Uterus (tissue), 4 donors: ENCODE measurements around the gene ZNF521. TPM values are rescaled to one million over a fixed set of nuclear protein-coding genes. Genes with fewer than 3 reads are reported as not detected.
A peak's percentile ranks its signal among the peaks of the same experiment; 100 is the strongest.

Experiments used
- DNase-seq, 2 donors: peaks; one replicate each; pipeline ENCODE4 v3.0.0-alpha.2; 2019 to 2020
- H3K27ac ChIP-seq, 2 donors: fragments of 200-600 bp; sonication (generic); 1 replicate in 1 of 2; 2 replicates in 1 of 2; pipeline ENCODE4 v1.5.1; 2016 to 2018
- H3K27me3 ChIP-seq, 2 donors: fragments of 200-600 bp; sonication (generic); one replicate each; pipeline ENCODE4 v1.5.1; 2018 to 2019; ENCODE audit warnings: control low read depth in 1 of 2
- H3K36me3 ChIP-seq, 2 donors: fragments of 200-600 bp; sonication (generic); one replicate each; pipeline ENCODE4 v1.5.1; 2019; ENCODE audit warnings: control low read depth in 1 of 2
- H3K4me1 ChIP-seq, 2 donors: fragments of 200-600 bp; sonication (generic); one replicate each; pipeline ENCODE4 v1.5.1; 2018 to 2019; ENCODE audit warnings: control low read depth in 1 of 2
- H3K4me3 ChIP-seq, 2 donors: fragments of 200-600 bp; sonication (generic); 1 replicate in 1 of 2; 2 replicates in 1 of 2; pipeline ENCODE4 v1.5.1; 2018 to 2019; ENCODE audit warnings: mild to moderate bottlenecking in 1 of 2
- H3K9me3 ChIP-seq, 2 donors: fragments of 200-600 bp; sonication (generic); one replicate each; pipeline ENCODE4 v1.5.1; 2019; ENCODE audit warnings: control low read depth in 1 of 2
- POLR2A ChIP-seq, 2 donors: fragments of 450-650 bp; IDR thresholded peaks; one replicate each; pipeline ENCODE4 v1.6.1; 2016; ENCODE audit warnings: antibody characterized with exemption in 2 of 2, mild to moderate bottlenecking in 1 of 2, moderate library complexity in 1 of 2
- intact Hi-C: fragments of 100-400 bp; cut with DNase I; formaldehyde crosslinking; loops from one replicate; pipeline ENCODE4 v1.15.1; 2023; ENCODE audit warnings: low total_unique reads
- total RNA-seq, 4 donors: library from RNA; depleted of rRNA in 3 of 4; stranded (reverse); fragments of >200 nt in 3 of 4; gene quantifications; one replicate each; pipeline versions ENCODE4 v1.1.0 to v1.2.4, GENCODE V29; 2014 to 2023
- TF ChIP-seq, protein P1 (sequence below), 4 experiments: fragments of 200-600 bp in 2 of 4; fragments of 450-650 bp in 2 of 4; sonication (generic) in 2 of 4; IDR thresholded peaks; one replicate each; pipeline ENCODE4 v1.5.1; 2016 to 2019; ENCODE audit warnings: antibody characterized with exemption in 4 of 4, mild to moderate bottlenecking in 2 of 4, moderate library complexity in 1 of 4
- donor health status: DM: yes; HTN: yes; CAD: no.

The ZNF521 gene
- total RNA-seq = 100 to 1,000 TPM in 1 of 4 donors, 10 to 100 TPM in 3; 47.4 to 116 (median 72.8) TPM

DNA sequence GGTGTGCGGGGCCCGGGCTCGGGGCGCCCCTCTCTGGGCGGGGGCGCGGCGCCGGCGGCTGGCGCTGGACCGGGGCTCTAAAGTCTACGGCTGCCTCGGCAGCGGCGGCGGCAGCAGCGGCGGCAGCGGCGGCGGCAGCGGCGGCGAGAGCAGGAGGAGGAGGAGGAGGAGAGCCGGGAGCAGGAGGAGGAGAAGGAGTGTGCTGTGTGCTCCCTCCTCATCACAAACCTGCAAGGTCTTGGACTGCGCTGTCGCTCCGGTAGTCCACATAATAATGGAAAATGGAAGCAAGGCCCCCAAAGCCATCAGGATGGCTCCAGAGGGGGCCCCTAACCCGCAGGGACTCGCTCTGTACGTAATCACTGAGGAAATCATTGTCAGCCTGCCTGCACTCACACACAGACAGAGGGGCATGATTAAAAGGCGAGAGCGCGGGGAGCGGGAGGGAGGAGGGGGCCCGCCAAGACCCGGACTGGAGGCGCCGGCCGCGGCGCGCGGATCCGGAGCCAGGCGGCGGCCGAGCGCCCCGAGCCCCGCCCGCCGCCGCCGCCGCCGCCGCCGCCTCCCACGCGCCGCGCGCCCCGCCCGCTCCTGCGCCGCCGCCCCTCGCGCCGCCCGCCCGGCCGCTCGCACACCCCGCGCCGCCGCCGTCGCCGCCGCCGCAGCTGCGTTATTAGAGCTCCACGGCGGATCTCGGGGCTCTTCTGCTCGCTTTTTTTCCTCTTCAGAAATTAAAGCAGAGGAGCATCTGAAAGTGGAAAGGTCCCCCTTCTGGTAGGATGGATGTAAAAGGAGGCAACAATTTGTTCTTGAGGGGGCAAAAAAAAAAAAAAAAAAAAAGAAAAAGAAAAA lies at the start of gene ZNF521:
ZNF521 (minus strand) TSS at position 390 of the 852 bp plus-strand sequence. CDS start 1,220 bp downstream, outside the sequence.
- DNase-seq = peak; percentile 90 to 92
- TF ChIP-seq POLR2A (IDR thresholded peaks at IDR 0.05) = peak; percentile 69 to 70
- TF ChIP-seq, protein P1, sequence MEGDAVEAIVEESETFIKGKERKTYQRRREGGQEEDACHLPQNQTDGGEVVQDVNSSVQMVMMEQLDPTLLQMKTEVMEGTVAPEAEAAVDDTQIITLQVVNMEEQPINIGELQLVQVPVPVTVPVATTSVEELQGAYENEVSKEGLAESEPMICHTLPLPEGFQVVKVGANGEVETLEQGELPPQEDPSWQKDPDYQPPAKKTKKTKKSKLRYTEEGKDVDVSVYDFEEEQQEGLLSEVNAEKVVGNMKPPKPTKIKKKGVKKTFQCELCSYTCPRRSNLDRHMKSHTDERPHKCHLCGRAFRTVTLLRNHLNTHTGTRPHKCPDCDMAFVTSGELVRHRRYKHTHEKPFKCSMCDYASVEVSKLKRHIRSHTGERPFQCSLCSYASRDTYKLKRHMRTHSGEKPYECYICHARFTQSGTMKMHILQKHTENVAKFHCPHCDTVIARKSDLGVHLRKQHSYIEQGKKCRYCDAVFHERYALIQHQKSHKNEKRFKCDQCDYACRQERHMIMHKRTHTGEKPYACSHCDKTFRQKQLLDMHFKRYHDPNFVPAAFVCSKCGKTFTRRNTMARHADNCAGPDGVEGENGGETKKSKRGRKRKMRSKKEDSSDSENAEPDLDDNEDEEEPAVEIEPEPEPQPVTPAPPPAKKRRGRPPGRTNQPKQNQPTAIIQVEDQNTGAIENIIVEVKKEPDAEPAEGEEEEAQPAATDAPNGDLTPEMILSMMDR (IDR thresholded peaks at IDR 0.05) = peak in 1 of 4 experiments; percentile 30
- Histone ChIP-seq H3K27me3 (no peaks in the 10 kb centered on the region), H3K27ac (peak within 1 kb of the TSS; percentile 95), H3K36me3 (no peaks in the 10 kb centered on the region), H3K9me3 (no peaks in the 10 kb centered on the region), H3K4me1 (no peaks in the 10 kb centered on the region), H3K4me3 (peak within 1 kb of the TSS; percentile 55 to 60)
- intact Hi-C loops = no loop called here

DNA sequence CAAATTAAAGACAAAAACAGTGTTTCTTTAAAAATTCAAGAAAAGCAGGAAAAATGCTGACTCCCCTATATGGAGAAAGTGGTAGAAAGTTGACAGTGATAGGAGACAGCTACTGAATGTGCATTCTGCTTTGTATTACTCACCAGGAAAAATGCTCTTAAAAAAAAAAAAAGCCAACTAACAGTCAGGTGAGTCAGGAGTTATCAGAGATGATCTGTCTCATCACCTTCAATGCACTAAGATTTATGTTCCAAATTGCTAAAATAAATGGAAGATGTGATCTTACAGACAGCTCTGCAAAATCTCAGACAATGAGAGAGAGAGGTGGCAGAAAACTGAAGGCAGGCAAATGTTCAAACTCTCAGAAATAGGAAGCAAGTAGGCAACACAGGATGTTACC lies 47.6 kb upstream of the ZNF521 start:
- H3K27me3 ChIP-seq = no peaks in the 10 kb centered on the region
- intact Hi-C loops = no loop called here
- DNase-seq = no peak
- no peaks in the 10 kb centered on the region for H3K4me1 ChIP-seq
- no peaks in the 10 kb centered on the region for H3K9me3 ChIP-seq
- H3K27ac ChIP-seq = no peak overlapping the region
- no peaks in the 10 kb centered on the region for H3K36me3 ChIP-seq
- no peak for TF ChIP-seq POLR2A (IDR thresholded peaks at IDR 0.05)
- TF ChIP-seq, protein P1 (IDR thresholded peaks at IDR 0.05) = no peak
- H3K4me3 ChIP-seq = no peak overlapping the region

DNA sequence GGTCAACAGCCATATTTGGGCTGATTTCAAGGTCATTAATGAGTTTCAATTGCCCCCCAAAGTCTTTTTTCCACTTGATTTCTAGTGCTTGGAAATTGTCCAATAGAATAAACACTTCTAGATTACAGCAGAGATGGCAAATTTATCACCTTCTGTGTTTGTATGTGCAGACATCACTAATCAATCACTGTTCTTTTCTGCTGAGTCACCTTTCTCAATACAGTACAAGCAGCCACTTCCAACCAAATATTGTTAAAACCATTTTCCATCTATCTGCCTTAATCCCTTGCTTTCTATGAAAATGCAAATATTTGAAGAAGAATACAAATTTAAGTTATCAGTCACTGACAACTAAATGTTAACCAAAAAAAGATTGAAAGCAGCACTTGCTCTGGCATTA lies 40.2 kb upstream of the ZNF521 start:
- H3K4me3 ChIP-seq = no peak overlapping the region
- H3K4me1 ChIP-seq = no peaks in the 10 kb centered on the region
- H3K36me3 ChIP-seq = no peaks in the 10 kb centered on the region
- no peaks in the 10 kb centered on the region for H3K9me3 ChIP-seq
- intact Hi-C loops = no loop called here
- no peak overlapping the region for H3K27ac ChIP-seq
- no peak for TF ChIP-seq POLR2A (IDR thresholded peaks at IDR 0.05)
- TF ChIP-seq, protein P1 (IDR thresholded peaks at IDR 0.05) = no peak
- no peak for DNase-seq
- H3K27me3 ChIP-seq = no peaks in the 10 kb centered on the region

DNA sequence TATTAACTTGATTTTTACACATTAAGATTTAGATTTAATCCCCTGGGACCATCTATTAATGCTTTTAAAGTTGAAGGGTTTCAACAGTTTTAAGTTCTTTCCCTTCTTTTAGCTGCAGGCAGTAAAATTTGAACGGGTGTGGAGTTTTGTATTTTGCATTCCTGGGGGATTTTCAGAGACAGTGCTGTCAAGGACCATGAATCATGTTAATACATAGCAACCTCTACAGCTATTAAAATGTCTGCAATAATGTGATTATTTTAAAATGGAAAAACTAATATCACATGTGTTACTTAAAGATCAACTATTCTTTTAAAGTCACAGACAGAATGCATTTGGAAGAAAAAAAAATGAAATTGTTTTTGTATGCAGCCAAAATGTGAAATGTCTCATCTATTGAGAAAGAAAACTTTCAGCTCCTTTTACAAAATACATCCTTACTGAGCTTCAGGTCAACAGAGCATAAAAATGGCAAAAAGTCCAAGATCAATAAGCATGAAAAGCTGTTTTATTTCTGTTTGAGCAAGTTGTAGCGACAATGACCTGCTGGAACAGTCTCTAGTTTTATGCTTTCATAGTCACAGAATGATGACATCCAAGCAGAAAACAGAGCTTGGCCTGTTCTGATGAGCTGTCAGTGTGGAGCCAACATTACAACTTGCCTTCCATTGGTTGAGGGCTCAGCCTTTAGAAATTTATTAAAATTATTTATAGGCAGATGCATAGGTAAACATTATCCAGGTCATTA lies 21.6 kb upstream of the ZNF521 start:
- no peak for DNase-seq
- intact Hi-C loops = no loop called here
- H3K9me3 ChIP-seq = no peaks in the 10 kb centered on the region

More for the DNA sequence above, 21.6 kb upstream of the ZNF521 start:
- Histone ChIP-seq H3K27me3 (no peaks in the 10 kb centered on the region), H3K36me3 (no peaks in the 10 kb centered on the region), H3K4me3 (no peak overlapping the region), H3K27ac (no peak overlapping the region), H3K4me1 (no peaks in the 10 kb centered on the region)
- TF ChIP-seq, protein P1 (IDR thresholded peaks at IDR 0.05) = no peak
- no peak for TF ChIP-seq POLR2A (IDR thresholded peaks at IDR 0.05)
